Measurements from ENCODE around the gene PIR.

The PIR gene

GRCh38 chrX:15410947-15411346, 82.2 kb downstream of the PIR start:
- peaks cover 0 to 7% (median 0%) of the 10 kb centered on the region in 5 donors for H3K4me1 ChIP-seq (ENCODE audit: control insufficient read depth in 5 of 5, insufficient read depth in 5 of 5, low read length in 5 of 5)
- no peaks in the 10 kb centered on the region for H3K36me3 ChIP-seq (ENCODE audit: control insufficient read depth in 5 of 5, insufficient read depth in 5 of 5, low read length in 5 of 5)
- H3K9me3 ChIP-seq (ENCODE audit: control insufficient read depth in 5 of 5, low read length in 5 of 5), result no peaks in the 10 kb centered on the region
- H3K9ac ChIP-seq (ENCODE audit: low read length in 5 of 5), result no peak overlapping the region
- no peak overlapping the region for H3K4me3 ChIP-seq (ENCODE audit: low read depth in 1 of 5, low read length in 5 of 5)
- H3K27me3 ChIP-seq (ENCODE audit: control insufficient read depth in 5 of 5, insufficient read depth in 4 of 5, low read length in 5 of 5), result peaks cover 0 to 9% (median 0%) of the 10 kb centered on the region in 5 donors
- no peak overlapping the region for H3K27ac ChIP-seq (ENCODE audit: low read depth, low read length)

GRCh38 chrX:15410430-15410829, 82.7 kb downstream of the PIR start:
- no peak overlapping the region for H3K27ac ChIP-seq (ENCODE audit: low read depth, low read length)
- H3K4me1 ChIP-seq (ENCODE audit: control insufficient read depth in 5 of 5, insufficient read depth in 5 of 5, low read length in 5 of 5), result peaks cover 0 to 11% (median 5%) of the 10 kb centered on the region in 5 donors
- no peaks in the 10 kb centered on the region for H3K36me3 ChIP-seq (ENCODE audit: control insufficient read depth in 5 of 5, insufficient read depth in 5 of 5, low read length in 5 of 5)
- H3K27me3 ChIP-seq (ENCODE audit: control insufficient read depth in 5 of 5, insufficient read depth in 4 of 5, low read length in 5 of 5), result peaks cover 0 to 10% (median 0%) of the 10 kb centered on the region in 5 donors
- no peaks in the 10 kb centered on the region for H3K9me3 ChIP-seq (ENCODE audit: control insufficient read depth in 5 of 5, low read length in 5 of 5)
- H3K9ac ChIP-seq (ENCODE audit: low read length in 5 of 5), result no peak overlapping the region
- no peak overlapping the region for H3K4me3 ChIP-seq (ENCODE audit: low read depth in 1 of 5, low read length in 5 of 5)

GRCh38 chrX:15405846-15406245, 87.3 kb downstream of the PIR start:
- Histone ChIP-seq H3K27me3 (ENCODE audit: control insufficient read depth in 5 of 5, insufficient read depth in 4 of 5, low read length in 5 of 5) (peaks cover 0 to 8% (median 3%) of the 10 kb centered on the region in 5 donors), H3K4me1 (ENCODE audit: control insufficient read depth in 5 of 5, insufficient read depth in 5 of 5, low read length in 5 of 5) (peaks cover 0 to 26% (median 14%) of the 10 kb centered on the region in 5 donors), H3K27ac (ENCODE audit: low read depth, low read length) (no peak overlapping the region), H3K9me3 (ENCODE audit: control insufficient read depth in 5 of 5, low read length in 5 of 5) (no peaks in the 10 kb centered on the region), H3K36me3 (ENCODE audit: control insufficient read depth in 5 of 5, insufficient read depth in 5 of 5, low read length in 5 of 5) (no peaks in the 10 kb centered on the region), H3K4me3 (ENCODE audit: low read depth in 1 of 5, low read length in 5 of 5) (no peak overlapping the region), H3K9ac (ENCODE audit: low read length in 5 of 5) (no peak overlapping the region)

DNA sequence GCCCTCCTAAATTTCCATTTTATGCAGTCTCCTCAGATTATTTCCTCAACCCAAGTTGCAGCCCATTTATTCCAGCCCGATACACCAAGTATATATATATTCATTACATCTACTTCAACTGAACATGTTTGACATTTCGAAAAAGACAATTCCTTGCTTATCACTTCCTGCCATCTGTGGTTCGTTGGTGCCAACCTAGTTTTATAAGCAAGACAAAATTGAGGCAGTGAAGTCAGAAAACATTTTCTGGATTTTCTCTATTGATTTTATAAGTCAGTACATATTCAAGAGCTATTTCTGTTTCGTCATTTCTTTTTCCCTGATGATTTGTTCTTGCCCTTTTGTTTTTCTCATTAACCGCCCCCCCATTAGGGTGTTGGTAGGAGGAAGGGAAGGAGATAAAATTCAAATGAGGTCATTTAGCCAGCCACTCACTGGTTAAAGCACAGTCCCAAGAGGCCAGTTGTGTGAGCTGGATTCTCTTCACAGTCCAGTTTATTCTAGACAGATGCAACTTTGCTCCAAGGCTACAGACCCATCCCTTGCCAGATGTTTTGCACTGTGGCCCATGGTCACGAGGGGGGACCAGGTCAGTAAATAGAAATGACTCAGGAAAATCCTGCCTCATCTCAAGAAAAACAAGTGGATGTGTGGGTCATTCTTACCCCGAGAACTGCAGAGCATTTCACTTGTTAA, 88.6 kb downstream of the PIR start:
- peaks cover 0 to 8% (median 3%) of the 10 kb centered on the region in 5 donors for H3K27me3 ChIP-seq (ENCODE audit: control insufficient read depth in 5 of 5, insufficient read depth in 4 of 5, low read length in 5 of 5)
- H3K9me3 ChIP-seq (ENCODE audit: control insufficient read depth in 5 of 5, low read length in 5 of 5), result no peaks in the 10 kb centered on the region
- peaks cover 0 to 26% (median 17%) of the 10 kb centered on the region in 5 donors for H3K4me1 ChIP-seq (ENCODE audit: control insufficient read depth in 5 of 5, insufficient read depth in 5 of 5, low read length in 5 of 5)
- H3K4me3 ChIP-seq (ENCODE audit: low read depth in 1 of 5, low read length in 5 of 5), result no peak overlapping the region
- no peaks in the 10 kb centered on the region for H3K36me3 ChIP-seq (ENCODE audit: control insufficient read depth in 5 of 5, insufficient read depth in 5 of 5, low read length in 5 of 5)
- H3K27ac ChIP-seq (ENCODE audit: low read depth, low read length), result peak overlapping the region; percentile 31
- H3K9ac ChIP-seq (ENCODE audit: low read length in 5 of 5), result no peak overlapping the region

DNA sequence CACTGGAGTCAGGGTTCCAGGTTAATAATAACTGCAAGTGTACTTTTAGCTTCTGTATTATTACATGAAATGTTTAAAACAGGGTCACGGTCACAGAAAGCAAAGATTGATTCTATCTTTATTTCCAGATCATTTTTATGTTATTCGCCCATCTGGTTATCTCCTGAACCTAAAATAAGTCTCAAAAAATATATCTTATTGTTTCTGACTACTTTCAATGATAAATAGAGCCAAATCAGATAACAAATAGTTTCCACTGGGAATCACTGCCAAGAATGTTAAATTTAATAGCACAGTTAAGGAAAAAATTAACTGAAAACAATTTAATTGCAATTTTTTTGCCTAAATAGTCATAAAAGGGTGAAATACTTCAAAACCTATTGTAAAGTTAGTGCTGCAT, 91.8 kb downstream of the PIR start:
- no peak overlapping the region for H3K27ac ChIP-seq (ENCODE audit: low read depth, low read length)
- peaks cover 0 to 28% (median 17%) of the 10 kb centered on the region in 5 donors for H3K4me1 ChIP-seq (ENCODE audit: control insufficient read depth in 5 of 5, insufficient read depth in 5 of 5, low read length in 5 of 5)
- H3K9me3 ChIP-seq (ENCODE audit: control insufficient read depth in 5 of 5, low read length in 5 of 5), result no peaks in the 10 kb centered on the region
- no peak overlapping the region for H3K4me3 ChIP-seq (ENCODE audit: low read depth in 1 of 5, low read length in 5 of 5)
- H3K9ac ChIP-seq (ENCODE audit: low read length in 5 of 5), result no peak overlapping the region
- no peaks in the 10 kb centered on the region for H3K36me3 ChIP-seq (ENCODE audit: control insufficient read depth in 5 of 5, insufficient read depth in 5 of 5, low read length in 5 of 5)
- peaks cover 0 to 5% (median 0%) of the 10 kb centered on the region in 5 donors for H3K27me3 ChIP-seq (ENCODE audit: control insufficient read depth in 5 of 5, insufficient read depth in 4 of 5, low read length in 5 of 5)

DNA sequence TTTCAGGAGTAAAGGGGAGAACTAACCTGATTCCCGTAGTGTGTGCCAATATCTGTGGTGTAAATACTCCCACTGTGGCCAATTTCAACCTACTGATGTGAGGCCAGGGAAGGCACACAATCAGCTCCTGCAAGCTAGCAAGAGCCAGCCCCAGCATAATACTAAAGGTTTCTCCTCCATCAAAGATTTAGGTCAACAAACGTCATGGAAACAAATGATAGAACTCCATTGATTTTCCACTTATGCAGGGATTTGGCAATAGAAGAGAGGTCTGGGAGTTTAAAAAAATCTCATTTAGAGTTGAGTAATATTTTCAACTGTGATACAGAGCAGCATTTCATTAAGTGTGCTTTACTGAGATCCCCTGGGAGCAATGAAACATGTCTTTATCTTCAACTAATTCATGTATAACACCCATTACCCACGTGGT, 93.2 kb downstream of the PIR start:
- Histone ChIP-seq H3K27ac (ENCODE audit: low read depth, low read length) (no peak overlapping the region), H3K36me3 (ENCODE audit: control insufficient read depth in 5 of 5, insufficient read depth in 5 of 5, low read length in 5 of 5) (peaks cover 0 to 2% (median 0%) of the 10 kb centered on the region in 5 donors), H3K4me3 (ENCODE audit: low read depth in 1 of 5, low read length in 5 of 5) (no peak overlapping the region), H3K4me1 (ENCODE audit: control insufficient read depth in 5 of 5, insufficient read depth in 5 of 5, low read length in 5 of 5) (peaks cover 0 to 19% (median 13%) of the 10 kb centered on the region in 5 donors), H3K9ac (ENCODE audit: low read length in 5 of 5) (no peak overlapping the region), H3K9me3 (ENCODE audit: control insufficient read depth in 5 of 5, low read length in 5 of 5) (no peaks in the 10 kb centered on the region), H3K27me3 (ENCODE audit: control insufficient read depth in 5 of 5, insufficient read depth in 4 of 5, low read length in 5 of 5) (peaks cover 0 to 4% (median 0%) of the 10 kb centered on the region in 5 donors)

- H3K27ac ChIP-seq (ENCODE audit: low read depth, low read length), result no peak overlapping the region
- H3K9ac ChIP-seq (ENCODE audit: low read length in 5 of 5), result no peak overlapping the region
- peaks cover 0 to 3% (median 0%) of the 10 kb centered on the region in 5 donors for H3K27me3 ChIP-seq (ENCODE audit: control insufficient read depth in 5 of 5, insufficient read depth in 4 of 5, low read length in 5 of 5)
- peaks cover 0 to 11% (median 9%) of the 10 kb centered on the region in 5 donors for H3K4me1 ChIP-seq (ENCODE audit: control insufficient read depth in 5 of 5, insufficient read depth in 5 of 5, low read length in 5 of 5)
- H3K9me3 ChIP-seq (ENCODE audit: control insufficient read depth in 5 of 5, low read length in 5 of 5), result no peaks in the 10 kb centered on the region
- H3K36me3 ChIP-seq (ENCODE audit: control insufficient read depth in 5 of 5, insufficient read depth in 5 of 5, low read length in 5 of 5), result peaks cover 0 to 9% (median 0%) of the 10 kb centered on the region in 5 donors
- H3K4me3 ChIP-seq (ENCODE audit: low read depth in 1 of 5, low read length in 5 of 5), result no peak overlapping the region
These were observed 94.3 kb downstream of the PIR start for GRCh38 chrX:15398874-15399273.

- Histone ChIP-seq H3K4me1 (ENCODE audit: control insufficient read depth in 5 of 5, insufficient read depth in 5 of 5, low read length in 5 of 5) (peaks cover 0 to 5% (median 3%) of the 10 kb centered on the region in 5 donors), H3K27ac (ENCODE audit: low read depth, low read length) (no peak overlapping the region), H3K36me3 (ENCODE audit: control insufficient read depth in 5 of 5, insufficient read depth in 5 of 5, low read length in 5 of 5) (peaks cover 0 to 11% (median 0%) of the 10 kb centered on the region in 5 donors), H3K27me3 (ENCODE audit: control insufficient read depth in 5 of 5, insufficient read depth in 4 of 5, low read length in 5 of 5) (peaks cover 0 to 3% (median 0%) of the 10 kb centered on the region in 5 donors), H3K9me3 (ENCODE audit: control insufficient read depth in 5 of 5, low read length in 5 of 5) (no peaks in the 10 kb centered on the region), H3K4me3 (ENCODE audit: low read depth in 1 of 5, low read length in 5 of 5) (no peak overlapping the region), H3K9ac (ENCODE audit: low read length in 5 of 5) (no peak overlapping the region)
These were observed 97.3 kb downstream of the PIR start for GRCh38 chrX:15395789-15396188.

GRCh38 chrX:15391850-15392249, 101.3 kb downstream of the PIR start:
- Histone ChIP-seq H3K27me3 (ENCODE audit: control insufficient read depth in 5 of 5, insufficient read depth in 4 of 5, low read length in 5 of 5) (peaks cover 0 to 3% (median 0%) of the 10 kb centered on the region in 5 donors), H3K27ac (ENCODE audit: low read depth, low read length) (no peak overlapping the region), H3K4me3 (ENCODE audit: low read depth in 1 of 5, low read length in 5 of 5) (no peak overlapping the region), H3K9ac (ENCODE audit: low read length in 5 of 5) (no peak overlapping the region), H3K36me3 (ENCODE audit: control insufficient read depth in 5 of 5, insufficient read depth in 5 of 5, low read length in 5 of 5) (peaks cover 0 to 15% (median 0%) of the 10 kb centered on the region in 5 donors), H3K4me1 (ENCODE audit: control insufficient read depth in 5 of 5, insufficient read depth in 5 of 5, low read length in 5 of 5) (no peaks in the 10 kb centered on the region), H3K9me3 (ENCODE audit: control insufficient read depth in 5 of 5, low read length in 5 of 5) (no peaks in the 10 kb centered on the region)

DNA sequence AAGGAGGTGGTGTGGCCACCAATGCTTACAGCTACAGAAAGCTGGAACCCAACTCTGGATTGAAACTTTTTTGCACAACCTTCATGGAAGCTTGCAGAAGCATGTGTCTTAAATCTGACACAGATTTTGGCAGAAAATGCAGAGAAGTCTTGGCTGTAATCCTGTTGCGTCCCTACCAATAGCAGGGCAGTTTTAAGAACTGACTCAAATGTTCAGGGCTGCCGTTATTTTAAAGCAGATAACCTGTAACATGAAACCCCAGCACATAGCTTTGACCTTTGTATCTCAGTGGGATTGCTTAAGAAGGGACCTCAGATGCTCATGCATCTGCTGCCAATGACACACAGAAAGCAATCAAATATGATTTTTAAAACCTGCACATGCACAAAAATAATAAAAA, 108.8 kb downstream of the PIR start, which contains the start of gene VEGFD:
TSS of gene VEGFD (minus strand) at position 110 of the 400 bp plus-strand sequence. CDS start 467 bp downstream, outside the sequence.
- Histone ChIP-seq H3K4me1 (ENCODE audit: control insufficient read depth in 5 of 5, insufficient read depth in 5 of 5, low read length in 5 of 5) (peaks cover 0 to 12% (median 5%) of the 10 kb centered on the region in 5 donors), H3K9me3 (ENCODE audit: control insufficient read depth in 5 of 5, low read length in 5 of 5) (no peaks in the 10 kb centered on the region), H3K4me3 (ENCODE audit: low read depth in 1 of 5, low read length in 5 of 5) (peak within 1 kb of the TSS in 1 of 5 donors; percentile 28), H3K27ac (ENCODE audit: low read depth, low read length) (no peak within 1 kb of the TSS), H3K27me3 (ENCODE audit: control insufficient read depth in 5 of 5, insufficient read depth in 4 of 5, low read length in 5 of 5) (peaks cover 0 to 3% (median 0%) of the 10 kb centered on the region in 5 donors), H3K9ac (ENCODE audit: low read length in 5 of 5) (peak within 1 kb of the TSS in 1 of 5 donors; percentile 11), H3K36me3 (ENCODE audit: control insufficient read depth in 5 of 5, insufficient read depth in 5 of 5, low read length in 5 of 5) (peaks cover 0 to 4% (median 0%) of the 10 kb centered on the region in 5 donors)

Data from subcutaneous abdominal adipose tissue (tissue), 5 donors.